Glomerular endothelial cell (primary cell): Measurements from ENCODE around the gene PRRC2B. TPM values are rescaled to one million over a fixed set of nuclear protein-coding genes. Genes with fewer than 3 reads are reported as not detected.
"Not testable (repeated sequence)": the region's sequence is repeated elsewhere in the genome, so short reads cannot be mapped to it uniquely, and the experiment has no call there.

Experiments used
- DNase-seq: peaks from one replicate; pipeline ENCODE4 v3.0.0-alpha.2; 2011; ENCODE audit warnings: low read depth, low spot score; ENCODE audit errors: extremely low read depth
- total RNA-seq: library from RNA; depleted of rRNA; stranded (reverse); fragments of >200 nt; gene quantifications from 2 replicates; pipeline ENCODE4 v1.2.3, GENCODE V29; 2015

The PRRC2B gene
- total RNA-seq: 141 and 213 TPM in 2 replicates

- no peak for DNase-seq
Measured at GRCh38 chr9:131393622-131394463, at the start of gene PRRC2B. Gene PRRC2B (plus strand): TSS chr9:131394086. CDS start chr9:131430145, 36,059 bp downstream.

GRCh38 chr9:131344931-131345535, 48.9 kb upstream of the PRRC2B start:
- not testable (repeated sequence) for DNase-seq

- no peak for DNase-seq
Measured at GRCh38 chr9:131346559-131346958, 47.3 kb upstream of the PRRC2B start.

GRCh38 chr9:131347376-131348020, 46.4 kb upstream of the PRRC2B start:
- no peak for DNase-seq

GRCh38 chr9:131348631-131349521, 45.0 kb upstream of the PRRC2B start:
- DNase-seq: no peak

GRCh38 chr9:131349522-131349880, 44.4 kb upstream of the PRRC2B start:
- no peak for DNase-seq

- no peak for DNase-seq
Measured at GRCh38 chr9:131349881-131350563, 43.9 kb upstream of the PRRC2B start.

- DNase-seq: not testable (repeated sequence)
Measured at GRCh38 chr9:131356479-131356878, 37.4 kb upstream of the PRRC2B start.

GRCh38 chr9:131358556-131358955, 35.3 kb upstream of the PRRC2B start:
- DNase-seq: no peak

GRCh38 chr9:131361202-131361833, 32.6 kb upstream of the PRRC2B start:
- DNase-seq: no peak

- no peak for DNase-seq
Measured at GRCh38 chr9:131365546-131365945, 28.3 kb upstream of the PRRC2B start.

- DNase-seq: no peak
Measured at GRCh38 chr9:131366761-131367401, 27.0 kb upstream of the PRRC2B start.

GRCh38 chr9:131367450-131367849, 26.4 kb upstream of the PRRC2B start:
- no peak for DNase-seq

GRCh38 chr9:131370638-131371037, 23.2 kb upstream of the PRRC2B start:
- DNase-seq: no peak

GRCh38 chr9:131372599-131372973, 21.3 kb upstream of the PRRC2B start:
- DNase-seq: not testable (repeated sequence)

GRCh38 chr9:131374638-131375037, 19.2 kb upstream of the PRRC2B start:
- not testable (repeated sequence) for DNase-seq

- DNase-seq: no peak
Measured at GRCh38 chr9:131379056-131379455, 14.8 kb upstream of the PRRC2B start.

GRCh38 chr9:131382850-131383729, 10.8 kb upstream of the PRRC2B start:
- DNase-seq: no peak
